ENCODE results near the gene PLA2G15. TPM values are rescaled to one million over a fixed set of nuclear protein-coding genes. Genes with fewer than 3 reads are reported as not detected.

Gene PLA2G15
- total RNA-seq, 1 donor from 2014 or later: 29.6 TPM

- H3K9me3 Mint-ChIP-seq (ENCODE audit: low read depth): no peaks in the 10 kb centered on the region
- peak overlapping the region; percentile 45 for H3K27ac Mint-ChIP-seq (ENCODE audit: unreplicated experiment)
These were observed 11.9 kb upstream of the PLA2G15 start for GRCh38 chr16:68233085-68233834.

GRCh38 chr16:68233835-68234187 lies 11.4 kb upstream of the PLA2G15 start:
- H3K27ac Mint-ChIP-seq (ENCODE audit: unreplicated experiment): peak overlapping the region; percentile 45
- no peak for DNase-seq (ENCODE audit: low spot score)
- peaks cover 21% of the 10 kb centered on the region for H3K4me1 Mint-ChIP-seq (ENCODE audit: low read depth)
- no peaks in the 10 kb centered on the region for H3K9me3 Mint-ChIP-seq (ENCODE audit: low read depth)
- no peak for TF ChIP-seq CTCF (IDR thresholded peaks at IDR 0.05)
- no peaks in the 10 kb centered on the region for H3K27me3 Mint-ChIP-seq (ENCODE audit: low read depth)
- H3K36me3 Mint-ChIP-seq (ENCODE audit: low read depth): no peaks in the 10 kb centered on the region
- no peak overlapping the region for H3K4me3 Mint-ChIP-seq (ENCODE audit: unreplicated experiment)

More at GRCh38 chr16:68233085-68233834, 11.9 kb upstream of the PLA2G15 start:
- DNase-seq (ENCODE audit: low spot score): no peak
- no peaks in the 10 kb centered on the region for H3K36me3 Mint-ChIP-seq (ENCODE audit: low read depth)
- H3K4me3 Mint-ChIP-seq (ENCODE audit: unreplicated experiment): no peak overlapping the region
- no peaks in the 10 kb centered on the region for H3K27me3 Mint-ChIP-seq (ENCODE audit: low read depth)
- TF ChIP-seq CTCF (IDR thresholded peaks at IDR 0.05): no peak
- peaks cover 22% of the 10 kb centered on the region for H3K4me1 Mint-ChIP-seq (ENCODE audit: low read depth)

- no peaks in the 10 kb centered on the region for H3K9me3 Mint-ChIP-seq (ENCODE audit: low read depth)
- H3K27ac Mint-ChIP-seq (ENCODE audit: unreplicated experiment): no peak overlapping the region
- TF ChIP-seq CTCF (IDR thresholded peaks at IDR 0.05): no peak
- H3K4me3 Mint-ChIP-seq (ENCODE audit: unreplicated experiment): no peak overlapping the region
- H3K27me3 Mint-ChIP-seq (ENCODE audit: low read depth): no peaks in the 10 kb centered on the region
- no peak for DNase-seq (ENCODE audit: low spot score)
- H3K4me1 Mint-ChIP-seq (ENCODE audit: low read depth): peaks cover 17% of the 10 kb centered on the region
- H3K36me3 Mint-ChIP-seq (ENCODE audit: low read depth): no peaks in the 10 kb centered on the region
These were observed 10.7 kb upstream of the PLA2G15 start for GRCh38 chr16:68234188-68235107.

GRCh38 chr16:68235108-68235886 lies 9.9 kb upstream of the PLA2G15 start:
- Mint-ChIP-seq H3K27me3 (ENCODE audit: low read depth) (no peaks in the 10 kb centered on the region), H3K4me1 (ENCODE audit: low read depth) (peaks cover 17% of the 10 kb centered on the region), H3K9me3 (ENCODE audit: low read depth) (no peaks in the 10 kb centered on the region), H3K36me3 (ENCODE audit: low read depth) (no peaks in the 10 kb centered on the region), H3K4me3 (ENCODE audit: unreplicated experiment) (no peak overlapping the region), H3K27ac (ENCODE audit: unreplicated experiment) (no peak overlapping the region)
- TF ChIP-seq CTCF (IDR thresholded peaks at IDR 0.05): no peak
- DNase-seq (ENCODE audit: low spot score): peak; percentile 75

- no peaks in the 10 kb centered on the region for H3K36me3 Mint-ChIP-seq (ENCODE audit: low read depth)
- H3K9me3 Mint-ChIP-seq (ENCODE audit: low read depth): no peaks in the 10 kb centered on the region
- peak within 1 kb of the TSS; percentile 82 for H3K4me3 Mint-ChIP-seq (ENCODE audit: unreplicated experiment)
- no peak for TF ChIP-seq CTCF (IDR thresholded peaks at IDR 0.05)
- H3K27ac Mint-ChIP-seq (ENCODE audit: unreplicated experiment): peak within 1 kb of the TSS; percentile 96
- H3K4me1 Mint-ChIP-seq (ENCODE audit: low read depth): peaks cover 17% of the 10 kb centered on the region
- no peaks in the 10 kb centered on the region for H3K27me3 Mint-ChIP-seq (ENCODE audit: low read depth)
- DNase-seq (ENCODE audit: low spot score): no peak
These were observed 9.4 kb upstream of the PLA2G15 start, which contains the start of gene ESRP2 for GRCh38 chr16:68235887-68236136. ESRP2 (minus strand) TSS chr16:68236127; CDS start chr16:68236045, 82 bp downstream.

Data from chondrocyte (in vitro differentiated cells).